ENCODE data around the gene PRSS21. TPM values are rescaled to one million over a fixed set of nuclear protein-coding genes. Genes with fewer than 3 reads are reported as not detected.

The PRSS21 gene
- total RNA-seq, 2 experiments from 2014 or later, result 3.3 to 4.1 TPM

DNA sequence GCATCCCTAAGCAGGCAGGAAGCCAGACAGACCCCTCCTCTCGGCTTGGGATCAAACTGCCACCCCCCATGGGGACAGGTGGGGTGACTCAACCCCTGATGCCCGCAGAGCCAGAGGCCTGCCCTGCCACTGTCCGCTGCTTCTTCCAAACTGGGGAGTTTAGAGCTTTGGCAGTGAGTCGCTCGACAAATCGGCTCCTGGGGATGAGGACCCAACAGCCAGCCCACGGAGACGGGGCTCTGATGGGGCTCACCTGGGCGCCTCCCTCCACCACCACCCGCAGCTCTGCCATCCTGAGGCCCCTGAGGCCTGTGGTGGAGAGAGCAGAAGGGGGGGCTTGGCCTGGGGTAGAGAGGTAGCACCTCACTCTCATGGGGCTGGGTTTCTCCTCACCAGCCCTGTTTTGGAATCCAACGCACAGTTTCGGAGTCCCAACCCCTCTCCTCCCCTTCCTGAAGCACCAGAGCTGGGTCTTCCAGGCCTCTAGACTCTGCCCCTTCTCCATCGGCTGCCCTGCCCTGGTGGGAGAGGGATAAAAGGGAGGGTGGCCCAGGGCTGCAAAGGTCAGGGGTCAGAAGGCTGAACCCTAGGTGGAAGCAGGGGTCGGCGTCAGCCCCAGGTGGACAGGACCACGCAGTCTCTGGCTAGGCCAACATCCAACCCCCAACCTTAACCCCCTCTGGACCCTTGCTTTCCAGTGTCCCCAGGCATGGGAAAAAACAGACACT is 35.1 kb downstream of the PRSS21 start:
- H3K4me1 Mint-ChIP-seq (ENCODE audit: low read depth), result peaks cover under 1% of the 10 kb centered on the region
- H3K9me3 Mint-ChIP-seq, result peaks cover 9% of the 10 kb centered on the region
- no peak overlapping the region for H3K27ac Mint-ChIP-seq
- CTCF ChIA-PET, result no interaction called here
- H3K36me3 Mint-ChIP-seq (ENCODE audit: low read depth), result peaks cover 2% of the 10 kb centered on the region
- H3K4me3 Mint-ChIP-seq, result no peak overlapping the region
- intact Hi-C loops (cut with micrococcal nuclease), result no loop called here
- H3K27me3 Mint-ChIP-seq (ENCODE audit: low read depth), result peaks cover 7% of the 10 kb centered on the region
- no peak for DNase-seq

DNA sequence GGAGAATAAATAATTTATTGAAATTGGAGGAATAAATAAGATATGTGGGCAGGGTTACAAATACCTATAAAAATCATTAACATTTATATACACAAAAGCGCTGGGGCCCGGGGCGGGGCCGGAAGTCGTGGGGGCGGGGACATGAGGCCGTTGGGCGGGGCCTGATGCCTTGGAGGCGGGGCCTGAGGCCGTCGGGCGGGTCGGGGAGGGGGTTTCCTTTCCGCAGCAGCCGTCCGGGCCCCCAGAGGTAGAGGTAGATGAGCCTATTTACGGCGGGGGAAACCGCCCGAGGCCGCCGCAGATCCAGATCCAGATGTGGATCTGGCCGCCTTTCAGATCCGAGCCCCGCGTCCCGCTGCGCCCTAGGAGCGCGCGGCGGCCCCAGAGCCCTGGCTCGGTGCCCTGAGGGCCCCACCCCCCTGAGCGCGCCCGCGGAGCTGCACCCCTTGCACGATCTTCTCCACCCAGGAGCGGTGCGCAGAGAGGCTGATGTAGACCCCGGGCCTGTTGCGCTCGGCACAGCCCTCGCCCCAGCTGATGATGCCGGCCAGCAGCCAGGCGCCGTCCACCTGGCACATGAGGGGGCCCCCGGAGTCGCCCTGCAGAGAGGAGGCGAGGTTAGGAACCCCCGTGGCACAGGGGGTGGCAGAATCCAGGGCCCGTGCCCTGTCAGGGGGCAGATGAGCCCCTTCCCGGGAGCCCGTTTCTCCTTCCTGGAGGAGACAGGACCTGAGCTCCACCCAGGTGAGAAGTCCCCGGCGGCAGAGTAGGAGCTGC is 35.9 kb downstream of the PRSS21 start:
- intact Hi-C loops (cut with micrococcal nuclease), result no loop called here
- CTCF ChIA-PET, result interaction anchor here (1.1 to 2.0 kb wide), 2 partner anchors 10 to 15 kb away, joined by 3 to 11 read pairs; no protein-coding TSS in a partner anchor
- peaks cover 2% of the 10 kb centered on the region for H3K36me3 Mint-ChIP-seq (ENCODE audit: low read depth)
- no peak overlapping the region for H3K27ac Mint-ChIP-seq
- H3K4me1 Mint-ChIP-seq (ENCODE audit: low read depth), result peaks cover 5% of the 10 kb centered on the region
- peaks cover 9% of the 10 kb centered on the region for H3K9me3 Mint-ChIP-seq
- H3K27me3 Mint-ChIP-seq (ENCODE audit: low read depth), result peaks cover 9% of the 10 kb centered on the region
- no peak for DNase-seq
- no peak overlapping the region for H3K4me3 Mint-ChIP-seq

DNA sequence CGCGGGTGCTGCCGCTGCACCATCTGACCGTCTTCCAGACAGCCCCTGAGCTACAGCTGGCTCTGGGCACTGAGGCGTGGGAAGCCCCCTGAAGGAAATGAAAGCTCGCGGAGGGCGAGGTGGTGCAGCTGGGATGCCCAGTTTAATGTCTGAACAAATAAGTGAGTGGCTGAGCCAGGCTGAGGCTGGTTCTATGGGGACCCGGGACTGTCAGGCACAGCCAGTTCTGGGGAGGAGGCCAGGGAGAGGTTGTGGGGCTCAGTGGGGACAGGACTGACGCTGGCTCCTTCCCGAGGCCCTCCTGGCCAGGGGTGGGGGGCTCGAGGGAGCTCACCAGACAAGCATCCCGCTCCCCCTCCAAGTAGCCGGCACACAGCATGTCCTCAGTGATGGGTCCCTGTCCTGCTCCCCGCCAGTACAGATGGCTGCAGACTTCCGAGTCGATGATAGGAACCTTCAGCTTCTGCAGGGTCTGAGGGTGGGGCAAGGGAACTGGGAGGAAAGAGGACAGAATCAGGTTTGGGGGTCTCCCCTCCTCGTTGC is 36.6 kb downstream of the PRSS21 start:
- intact Hi-C loops (cut with micrococcal nuclease), result loop anchor here (1.0 kb wide), 1 partner anchor 15 kb away; no protein-coding TSS in a partner anchor
- H3K4me1 Mint-ChIP-seq (ENCODE audit: low read depth), result peaks cover 5% of the 10 kb centered on the region
- H3K9me3 Mint-ChIP-seq, result peaks cover 9% of the 10 kb centered on the region

DNA sequence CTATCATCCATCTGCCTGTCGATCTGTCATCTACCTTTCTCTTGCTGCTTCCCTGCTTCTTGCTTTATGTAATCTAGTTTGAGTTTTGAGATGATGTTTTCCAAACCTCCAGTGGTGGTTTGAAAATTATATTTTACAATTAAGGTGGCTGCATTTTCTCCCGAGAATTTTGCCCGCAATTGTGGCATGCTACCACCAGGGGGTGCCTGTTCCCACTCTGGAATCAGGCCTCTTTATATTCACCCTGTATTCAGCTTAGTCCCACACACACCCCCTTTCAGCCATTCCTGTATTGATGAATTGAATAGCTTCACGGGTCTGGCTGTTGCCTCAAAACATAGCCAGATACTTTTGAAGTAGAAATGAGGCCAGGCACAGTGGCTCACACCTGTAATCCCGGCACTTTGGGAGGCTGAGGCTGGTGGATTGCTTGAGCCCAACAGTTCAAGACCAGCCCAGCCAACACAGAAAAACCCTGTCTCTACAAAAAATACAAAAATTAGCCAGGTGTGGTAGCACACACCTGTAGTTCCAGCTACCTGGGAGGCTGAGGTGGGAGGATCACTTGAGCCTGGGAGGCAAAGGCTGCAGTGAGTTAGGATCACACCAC is 37.8 kb downstream of the PRSS21 start:
- Mint-ChIP-seq H3K27me3 (ENCODE audit: low read depth) (peaks cover 3% of the 10 kb centered on the region), H3K9me3 (peaks cover 9% of the 10 kb centered on the region), H3K36me3 (ENCODE audit: low read depth) (peaks cover 2% of the 10 kb centered on the region), H3K4me3 (no peak overlapping the region), H3K27ac (no peak overlapping the region), H3K4me1 (ENCODE audit: low read depth) (peaks cover 5% of the 10 kb centered on the region)
- CTCF ChIA-PET, result interaction anchor here (0.7 to 2.0 kb wide), 10 partner anchors 10 to 464 kb away, joined by 3 to 11 read pairs (median 4); partner anchors contain the start of gene FLYWCH1
- intact Hi-C loops (cut with micrococcal nuclease), result loop anchor here (1.0 kb wide), 1 partner anchor 13 kb away; no protein-coding TSS in a partner anchor
- peak; percentile 40 for DNase-seq

More for the DNA sequence above, 36.6 kb downstream of the PRSS21 start:
- CTCF ChIA-PET, result interaction anchor here (1.1 to 2.0 kb wide), 7 partner anchors 8 to 124 kb away, joined by 3 to 11 read pairs (median 4); partner anchors contain the start of gene FLYWCH1
- H3K4me3 Mint-ChIP-seq, result no peak overlapping the region
- peaks cover 2% of the 10 kb centered on the region for H3K36me3 Mint-ChIP-seq (ENCODE audit: low read depth)
- H3K27me3 Mint-ChIP-seq (ENCODE audit: low read depth), result peaks cover 9% of the 10 kb centered on the region
- DNase-seq, result no peak
- no peak overlapping the region for H3K27ac Mint-ChIP-seq

DNA sequence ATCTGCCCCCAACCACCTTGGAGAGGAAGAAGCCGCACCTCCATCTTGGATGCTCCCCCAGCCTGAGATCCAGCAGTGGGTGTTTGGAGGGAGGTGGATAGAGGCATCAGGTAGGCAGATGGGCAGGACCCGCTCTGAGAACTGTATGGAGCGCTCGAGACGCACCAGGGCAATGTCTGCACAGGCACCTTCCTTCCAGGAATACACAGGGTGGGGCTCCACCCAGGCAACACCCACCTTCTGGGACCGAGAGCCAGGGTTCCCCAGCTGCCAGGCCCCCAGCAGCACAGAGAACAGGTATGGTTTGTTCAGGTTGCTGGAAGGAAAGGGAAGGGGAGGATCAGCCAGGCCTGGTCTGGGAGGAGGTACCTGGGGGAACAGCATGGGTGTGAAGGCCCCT is 38.5 kb downstream of the PRSS21 start:
- Mint-ChIP-seq H3K27me3 (ENCODE audit: low read depth) (peaks cover 3% of the 10 kb centered on the region), H3K9me3 (peaks cover 12% of the 10 kb centered on the region), H3K4me3 (no peak overlapping the region), H3K36me3 (ENCODE audit: low read depth) (peaks cover 2% of the 10 kb centered on the region), H3K27ac (no peak overlapping the region), H3K4me1 (ENCODE audit: low read depth) (peaks cover 5% of the 10 kb centered on the region)
- CTCF ChIA-PET, result interaction anchor here (0.6 to 1.0 kb wide), 2 partner anchors 13 to 32 kb away, joined by 3 to 5 read pairs; no protein-coding TSS in a partner anchor
- DNase-seq, result no peak
- intact Hi-C loops (cut with micrococcal nuclease), result no loop called here

DNA sequence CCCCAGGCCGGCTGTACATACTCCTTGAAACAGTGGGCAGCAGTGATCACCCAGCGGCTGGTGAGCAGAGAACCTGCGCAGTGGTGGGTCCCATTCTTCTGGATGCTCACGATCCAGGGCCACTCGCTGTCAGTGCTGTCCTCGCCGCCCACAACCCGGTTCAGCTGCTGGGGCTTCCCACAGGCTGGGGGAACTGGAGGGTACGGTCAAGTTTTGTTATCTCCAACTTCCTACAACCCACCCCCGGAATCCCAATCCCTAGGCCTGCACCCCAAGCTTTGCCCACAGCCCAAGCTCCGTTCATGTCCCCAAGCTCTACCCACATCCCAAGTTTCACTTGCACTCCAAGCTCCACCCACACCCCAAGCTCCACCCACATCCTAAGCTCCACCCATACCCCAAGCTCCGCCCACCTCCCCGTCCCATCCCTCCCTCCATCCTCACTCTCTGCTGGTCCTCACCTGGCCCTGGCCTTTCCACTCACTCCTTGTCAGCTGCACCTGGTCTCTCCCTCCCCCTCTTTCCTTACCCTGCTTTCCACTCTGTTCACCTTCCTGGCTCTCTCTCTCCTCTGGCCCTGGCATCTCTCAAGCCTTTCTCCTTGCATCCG is 39.1 kb downstream of the PRSS21 start:
- Mint-ChIP-seq H3K9me3 (peaks cover 14% of the 10 kb centered on the region), H3K36me3 (ENCODE audit: low read depth) (peaks cover 2% of the 10 kb centered on the region), H3K27ac (no peak overlapping the region), H3K4me1 (ENCODE audit: low read depth) (peaks cover 5% of the 10 kb centered on the region), H3K4me3 (no peak overlapping the region), H3K27me3 (ENCODE audit: low read depth) (peaks cover 5% of the 10 kb centered on the region)
- intact Hi-C loops (cut with micrococcal nuclease), result no loop called here
- CTCF ChIA-PET, result interaction anchor here (0.6 to 1.0 kb wide), 4 partner anchors 12 to 57 kb away, joined by 3 to 5 read pairs (median 3); no protein-coding TSS in a partner anchor
- peak; percentile 42 for DNase-seq

DNA sequence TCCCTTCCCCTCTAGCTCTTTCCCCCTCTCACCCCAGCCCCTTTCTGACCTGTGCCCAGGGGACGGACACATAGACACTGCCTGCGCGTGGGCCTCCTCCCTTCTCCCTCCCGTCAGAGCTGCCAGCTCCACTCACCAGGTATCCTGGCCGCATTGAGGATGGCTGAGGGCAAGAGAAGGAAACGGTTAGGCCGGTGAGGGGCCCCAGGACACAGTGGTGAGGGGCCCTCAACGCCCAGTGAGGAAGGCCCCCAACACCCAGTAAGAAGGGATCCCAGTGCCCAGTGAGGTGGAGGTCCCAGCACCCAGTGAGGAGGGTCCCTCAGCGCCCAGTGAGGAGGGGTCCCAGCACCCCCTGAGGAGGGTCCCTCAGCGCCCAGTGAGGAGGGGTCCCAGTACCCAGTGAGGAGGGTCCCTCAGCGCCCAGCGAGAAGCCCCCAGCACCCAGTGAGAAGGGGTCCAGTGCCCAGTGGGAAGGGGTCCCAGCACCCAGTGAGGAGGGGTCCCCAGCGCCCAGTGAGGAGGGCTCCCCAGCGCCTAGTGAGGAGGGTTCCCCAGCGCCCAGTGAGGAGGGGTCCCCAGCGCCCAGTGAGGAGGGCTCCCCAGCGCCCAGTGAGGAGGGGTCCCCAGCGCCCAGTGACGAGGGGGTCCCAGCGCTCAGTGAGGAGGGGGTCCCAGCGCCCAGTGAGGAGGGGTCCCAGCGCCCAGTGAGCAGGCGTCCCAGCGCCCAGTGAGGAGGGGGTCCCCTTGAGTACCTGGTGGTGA is 39.8 kb downstream of the PRSS21 start:
- peaks cover 18% of the 10 kb centered on the region for H3K9me3 Mint-ChIP-seq
- CTCF ChIA-PET, result interaction anchor here (0.6 to 1.0 kb wide), 3 partner anchors 11 to 57 kb away, joined by 3 to 5 read pairs (median 3); no protein-coding TSS in a partner anchor
- peaks cover 8% of the 10 kb centered on the region for H3K27me3 Mint-ChIP-seq (ENCODE audit: low read depth)
- intact Hi-C loops (cut with micrococcal nuclease), result no loop called here
- peaks cover 5% of the 10 kb centered on the region for H3K4me1 Mint-ChIP-seq (ENCODE audit: low read depth)
- DNase-seq, result no peak
- peaks cover 2% of the 10 kb centered on the region for H3K36me3 Mint-ChIP-seq (ENCODE audit: low read depth)
- H3K27ac Mint-ChIP-seq, result no peak overlapping the region
- H3K4me3 Mint-ChIP-seq, result no peak overlapping the region

DNA sequence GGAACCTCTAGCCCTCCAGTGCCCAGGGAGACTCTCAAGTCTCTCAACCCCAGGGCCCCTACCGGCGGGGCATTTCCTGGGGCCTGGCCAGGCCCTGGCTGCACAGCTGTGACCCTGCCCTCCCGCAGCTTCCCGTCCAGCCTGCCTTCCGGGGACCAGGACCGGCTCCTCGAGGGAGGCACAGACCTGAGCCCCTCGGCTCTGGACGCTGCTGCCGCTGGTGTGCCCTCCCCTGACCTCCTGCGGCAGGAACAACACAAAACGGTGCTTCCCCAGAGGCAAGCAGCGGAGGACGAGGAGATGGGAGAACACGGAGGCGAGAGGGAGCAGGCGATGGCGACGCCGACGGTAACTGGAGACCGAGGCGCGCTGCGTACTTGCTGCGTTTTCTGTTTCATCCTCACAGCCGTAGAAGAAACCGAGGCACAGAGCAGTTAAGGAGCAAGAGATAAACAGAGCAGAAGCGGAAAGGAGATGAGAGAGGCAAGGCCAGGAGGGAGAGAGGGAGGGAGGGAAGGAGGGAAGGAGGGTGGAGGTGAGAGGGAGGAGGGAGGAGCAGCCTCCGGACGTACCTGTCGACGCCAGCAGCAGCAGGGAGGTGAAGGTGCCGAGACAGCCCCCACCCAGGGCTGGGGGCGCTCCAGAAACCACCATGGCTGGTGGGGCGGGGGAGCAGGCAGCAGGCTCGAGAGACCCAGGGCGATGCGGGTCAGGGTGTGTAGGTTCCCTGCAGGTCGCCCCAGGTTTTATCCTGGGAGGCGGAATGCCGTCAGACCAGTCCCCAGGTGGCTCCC is 40.6 kb downstream of the PRSS21 start, which contains the start of gene PRSS22:
Gene PRSS22 (minus strand): TSS at position 720 of the 794 bp plus-strand sequence. CDS start 66 bp downstream, at position 654.
- Mint-ChIP-seq H3K36me3 (ENCODE audit: low read depth) (peaks cover 2% of the 10 kb centered on the region), H3K4me3 (peak within 1 kb of the TSS; percentile 68), H3K27ac (no peak within 1 kb of the TSS), H3K9me3 (peaks cover 18% of the 10 kb centered on the region), H3K4me1 (ENCODE audit: low read depth) (peaks cover 5% of the 10 kb centered on the region), H3K27me3 (ENCODE audit: low read depth) (peaks cover 8% of the 10 kb centered on the region)
- CTCF ChIA-PET, result no interaction called here
- intact Hi-C loops (cut with micrococcal nuclease), result no loop called here
- DNase-seq, result no peak

DNA sequence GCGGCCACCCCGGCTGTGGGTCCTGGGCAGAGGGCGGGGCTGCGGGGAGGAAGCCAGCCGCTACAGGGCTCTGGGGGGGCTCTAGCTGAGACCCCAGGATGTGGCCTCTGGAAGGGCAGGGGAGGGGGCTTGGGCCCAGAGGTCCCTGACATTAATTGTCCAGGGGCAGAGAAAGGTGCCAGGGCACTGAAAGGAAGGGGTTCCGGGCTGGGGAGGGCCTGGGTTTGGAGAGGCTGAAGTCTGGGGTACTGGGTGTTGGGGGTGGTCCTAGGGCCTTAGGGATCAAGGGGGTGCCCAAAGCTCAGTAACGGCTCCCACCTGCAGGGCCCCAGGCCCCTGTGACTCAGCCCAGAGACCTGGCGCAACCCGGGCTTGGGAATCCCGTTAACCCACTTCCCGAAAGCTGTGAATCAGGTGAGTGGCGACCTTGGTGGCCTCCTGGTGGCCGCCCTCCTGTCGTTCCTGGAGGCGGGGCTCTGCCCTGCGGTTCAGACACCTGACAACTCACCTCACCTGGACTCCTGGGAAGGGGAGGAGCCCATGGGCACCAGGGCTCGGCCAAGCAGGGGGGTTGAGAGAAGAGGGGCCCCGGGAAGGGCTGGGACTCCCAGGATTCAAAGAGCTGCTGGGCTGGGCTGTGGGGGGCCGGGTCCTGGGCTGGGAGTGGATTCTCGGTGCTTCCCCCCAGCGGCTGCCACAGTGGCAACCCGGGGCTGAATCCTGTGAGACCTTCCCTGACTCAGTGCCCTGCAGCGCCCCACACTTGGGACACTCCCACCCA is 41.4 kb downstream of the PRSS21 start:
- Mint-ChIP-seq H3K4me1 (ENCODE audit: low read depth) (peaks cover 5% of the 10 kb centered on the region), H3K27ac (no peak overlapping the region), H3K27me3 (ENCODE audit: low read depth) (peaks cover 8% of the 10 kb centered on the region), H3K4me3 (no peak overlapping the region), H3K36me3 (ENCODE audit: low read depth) (peaks cover 2% of the 10 kb centered on the region), H3K9me3 (peaks cover 18% of the 10 kb centered on the region)
- no peak for DNase-seq
- CTCF ChIA-PET, result no interaction called here
- intact Hi-C loops (cut with micrococcal nuclease), result no loop called here

DNA sequence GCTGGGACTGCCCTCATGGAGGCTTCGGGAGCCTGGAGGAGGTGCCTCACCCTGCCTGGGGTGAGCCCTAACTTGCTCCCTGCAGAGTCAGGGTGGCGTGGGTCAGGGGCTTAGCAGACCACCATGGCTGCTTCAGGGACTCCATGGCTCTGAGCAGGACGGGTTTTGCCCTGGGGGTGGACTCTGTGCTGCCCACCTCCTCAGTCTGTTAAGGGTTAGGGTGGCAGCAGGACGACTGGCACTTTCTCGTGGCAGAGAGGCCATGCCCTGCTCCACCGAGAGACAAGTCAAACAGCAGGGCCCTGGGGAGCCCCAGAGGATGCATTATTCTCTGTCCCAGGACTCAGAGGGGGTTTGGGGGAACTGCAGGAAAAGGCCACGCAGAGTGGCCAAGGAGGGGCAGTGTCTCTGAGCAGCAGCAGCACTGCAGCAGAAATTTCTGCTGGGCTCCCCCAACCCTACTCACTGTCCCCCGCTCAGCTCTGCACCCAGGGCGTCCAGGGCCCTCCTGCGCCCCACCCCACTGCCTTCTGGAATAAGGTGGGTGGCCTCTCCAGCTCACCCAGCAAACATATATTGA is 42.7 kb downstream of the PRSS21 start:
- no peak for DNase-seq
- Mint-ChIP-seq H3K27ac (no peak overlapping the region), H3K36me3 (ENCODE audit: low read depth) (no peaks in the 10 kb centered on the region), H3K9me3 (peaks cover 9% of the 10 kb centered on the region), H3K4me3 (no peak overlapping the region), H3K4me1 (ENCODE audit: low read depth) (peaks cover 5% of the 10 kb centered on the region), H3K27me3 (ENCODE audit: low read depth) (peaks cover 8% of the 10 kb centered on the region)
- CTCF ChIA-PET, result no interaction called here
- intact Hi-C loops (cut with micrococcal nuclease), result no loop called here

Measured in activated naive CD4-positive, alpha-beta T cell treated with anti-CD3 and anti-CD28 coated beads for 36 hours (primary cell).